Measurements from ENCODE around the gene FGD6.

Gene FGD6

DNA sequence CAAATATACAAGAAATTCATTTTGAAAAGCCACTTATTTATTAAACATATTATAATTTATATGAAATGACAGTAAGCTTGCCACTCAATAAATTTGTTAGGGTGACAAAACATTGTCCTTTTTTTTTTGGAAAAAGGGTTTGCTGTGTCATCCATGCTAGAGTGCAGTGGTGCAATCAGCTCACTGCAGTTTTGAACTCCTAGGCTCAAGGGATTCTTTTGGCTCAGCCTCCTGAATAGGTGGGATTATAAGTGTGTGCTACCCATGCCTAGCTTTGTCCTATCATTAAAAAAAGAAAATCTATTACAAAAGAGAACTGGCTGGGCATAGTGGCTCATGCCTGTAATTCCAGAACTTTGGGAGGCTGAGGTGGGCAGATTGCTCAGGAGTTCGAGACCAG is 66.8 kb downstream of the FGD6 start:
- Histone ChIP-seq H3K4me1 (ENCODE audit: control insufficient read depth in 1 of 2, insufficient read depth in 2 of 2, low read length in 2 of 2) (no peaks in the 10 kb centered on the region), H3K18ac (ENCODE audit: low read length) (no peak overlapping the region), H2BK5ac (ENCODE audit: low read depth, low read length, poor library complexity) (no peak overlapping the region), H3K14ac (ENCODE audit: low read length) (no peak overlapping the region), H2AK5ac (ENCODE audit: low read length) (no peak overlapping the region), H4K8ac (ENCODE audit: low read depth, low read length) (no peak overlapping the region), H4K12ac (ENCODE audit: low read depth, low read length) (no peak overlapping the region), H3K23ac (ENCODE audit: low read length) (no peak overlapping the region), H3K36me3 (ENCODE audit: control insufficient read depth in 1 of 2, insufficient read depth in 2 of 2, low read length in 2 of 2) (peaks cover 10 to 13% of the 10 kb centered on the region in 2 experiments), H2AFZ (ENCODE audit: insufficient read depth, low read length, poor library complexity) (no peak overlapping the region), H2BK12ac (ENCODE audit: low read length) (no peak overlapping the region), H4K91ac (ENCODE audit: low read depth, low read length) (no peak overlapping the region), H3K9me3 (ENCODE audit: insufficient read depth, low read depth, low read length) (no peaks in the 10 kb centered on the region), H3K27me3 (ENCODE audit: insufficient read depth, low read length) (no peaks in the 10 kb centered on the region), H3K4me3 (ENCODE audit: low read depth, low read length) (no peak overlapping the region), H3K79me2 (ENCODE audit: control insufficient read depth, insufficient read depth, low read length, poor library complexity) (no peaks in the 10 kb centered on the region), H3K9ac (ENCODE audit: low read length) (no peak overlapping the region), H2BK120ac (ENCODE audit: insufficient read depth, low read length, poor library complexity) (no peak overlapping the region), H3K79me1 (ENCODE audit: low read length) (no peaks in the 10 kb centered on the region), H3K4ac (ENCODE audit: low read depth, low read length) (no peak overlapping the region), H3K27ac (ENCODE audit: low read depth, low read length) (no peak overlapping the region), H3K4me2 (ENCODE audit: low read length) (no peak overlapping the region)
- WGBS (ENCODE audit: extremely low coverage, insufficient coverage, insufficient read length): no CpG with 5 or more reads among the region's 1 CpG
- DNase-seq: no peak

DNA sequence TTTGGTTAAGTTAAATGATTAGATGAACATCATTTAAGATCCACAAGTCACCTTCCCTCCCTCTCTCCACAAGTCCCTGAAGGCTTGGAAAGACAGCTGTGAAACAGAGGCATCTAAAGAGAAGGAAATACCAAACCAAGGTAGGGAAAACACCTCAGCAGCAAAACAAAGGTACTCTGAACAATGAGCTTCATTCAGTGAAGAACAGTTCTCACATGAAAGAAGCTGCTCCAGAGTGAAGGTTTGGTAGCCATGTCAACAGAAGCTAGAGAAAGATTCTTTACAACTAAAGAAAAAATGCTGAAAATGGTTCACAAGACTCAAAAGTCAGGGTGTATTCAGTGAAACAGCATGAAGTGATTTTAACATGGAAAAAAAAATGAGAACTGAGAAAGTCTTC is 69.4 kb downstream of the FGD6 start:
- no peak overlapping the region for H2AK5ac ChIP-seq (ENCODE audit: low read length)

GRCh38 chr12:95146769-95147168 is 70.5 kb downstream of the FGD6 start:
- Histone ChIP-seq H3K9me3 (ENCODE audit: insufficient read depth, low read depth, low read length) (no peaks in the 10 kb centered on the region), H2BK5ac (ENCODE audit: low read depth, low read length, poor library complexity) (no peak overlapping the region), H4K12ac (ENCODE audit: low read depth, low read length) (no peak overlapping the region), H4K8ac (ENCODE audit: low read depth, low read length) (no peak overlapping the region), H3K14ac (ENCODE audit: low read length) (no peak overlapping the region), H3K27me3 (ENCODE audit: insufficient read depth, low read length) (no peaks in the 10 kb centered on the region), H3K36me3 (ENCODE audit: control insufficient read depth in 1 of 2, insufficient read depth in 2 of 2, low read length in 2 of 2) (peaks cover 6 to 13% of the 10 kb centered on the region in 2 experiments), H3K9ac (ENCODE audit: low read length) (no peak overlapping the region), H3K4me1 (ENCODE audit: control insufficient read depth in 1 of 2, insufficient read depth in 2 of 2, low read length in 2 of 2) (peaks cover 0 to 4% of the 10 kb centered on the region in 2 experiments), H2AFZ (ENCODE audit: insufficient read depth, low read length, poor library complexity) (no peak overlapping the region), H3K4ac (ENCODE audit: low read depth, low read length) (no peak overlapping the region), H3K18ac (ENCODE audit: low read length) (no peak overlapping the region), H3K79me1 (ENCODE audit: low read length) (no peaks in the 10 kb centered on the region), H3K4me3 (ENCODE audit: low read depth, low read length) (no peak overlapping the region), H3K23ac (ENCODE audit: low read length) (peak overlapping the region; percentile 81), H2BK12ac (ENCODE audit: low read length) (no peak overlapping the region), H3K27ac (ENCODE audit: low read depth, low read length) (no peak overlapping the region), H2AK5ac (ENCODE audit: low read length) (no peak overlapping the region), H2BK120ac (ENCODE audit: insufficient read depth, low read length, poor library complexity) (no peak overlapping the region), H3K79me2 (ENCODE audit: control insufficient read depth, insufficient read depth, low read length, poor library complexity) (no peaks in the 10 kb centered on the region), H4K91ac (ENCODE audit: low read depth, low read length) (no peak overlapping the region), H3K4me2 (ENCODE audit: low read length) (no peak overlapping the region)
- DNase-seq: no peak
- no CpG with 5 or more reads among the region's 1 CpG for WGBS (ENCODE audit: extremely low coverage, insufficient coverage, insufficient read length)

More for the DNA sequence above, 69.4 kb downstream of the FGD6 start:
- Histone ChIP-seq H3K27me3 (ENCODE audit: insufficient read depth, low read length) (no peaks in the 10 kb centered on the region), H4K12ac (ENCODE audit: low read depth, low read length) (no peak overlapping the region), H3K79me1 (ENCODE audit: low read length) (no peaks in the 10 kb centered on the region), H3K79me2 (ENCODE audit: control insufficient read depth, insufficient read depth, low read length, poor library complexity) (no peaks in the 10 kb centered on the region), H3K27ac (ENCODE audit: low read depth, low read length) (no peak overlapping the region), H3K4me3 (ENCODE audit: low read depth, low read length) (no peak overlapping the region), H3K4me1 (ENCODE audit: control insufficient read depth in 1 of 2, insufficient read depth in 2 of 2, low read length in 2 of 2) (peaks cover 0 to 4% of the 10 kb centered on the region in 2 experiments), H2BK12ac (ENCODE audit: low read length) (no peak overlapping the region), H2BK120ac (ENCODE audit: insufficient read depth, low read length, poor library complexity) (no peak overlapping the region), H4K8ac (ENCODE audit: low read depth, low read length) (no peak overlapping the region), H3K14ac (ENCODE audit: low read length) (no peak overlapping the region), H3K23ac (ENCODE audit: low read length) (no peak overlapping the region), H2AFZ (ENCODE audit: insufficient read depth, low read length, poor library complexity) (no peak overlapping the region), H3K4ac (ENCODE audit: low read depth, low read length) (no peak overlapping the region), H3K36me3 (ENCODE audit: control insufficient read depth in 1 of 2, insufficient read depth in 2 of 2, low read length in 2 of 2) (peaks cover 6 to 13% of the 10 kb centered on the region in 2 experiments), H2BK5ac (ENCODE audit: low read depth, low read length, poor library complexity) (no peak overlapping the region), H3K9ac (ENCODE audit: low read length) (no peak overlapping the region), H3K9me3 (ENCODE audit: insufficient read depth, low read depth, low read length) (no peaks in the 10 kb centered on the region), H3K18ac (ENCODE audit: low read length) (no peak overlapping the region), H3K4me2 (ENCODE audit: low read length) (no peak overlapping the region), H4K91ac (ENCODE audit: low read depth, low read length) (no peak overlapping the region)
- DNase-seq: no peak

GRCh38 chr12:95143621-95144205 is 73.6 kb downstream of the FGD6 start:
- Histone ChIP-seq H3K27me3 (ENCODE audit: insufficient read depth, low read length) (no peaks in the 10 kb centered on the region), H2BK120ac (ENCODE audit: insufficient read depth, low read length, poor library complexity) (no peak overlapping the region), H3K27ac (ENCODE audit: low read depth, low read length) (no peak overlapping the region), H3K4me1 (ENCODE audit: control insufficient read depth in 1 of 2, insufficient read depth in 2 of 2, low read length in 2 of 2) (peaks cover 0 to 4% of the 10 kb centered on the region in 2 experiments), H3K9ac (ENCODE audit: low read length) (no peak overlapping the region), H3K4me3 (ENCODE audit: low read depth, low read length) (no peak overlapping the region), H3K79me2 (ENCODE audit: control insufficient read depth, insufficient read depth, low read length, poor library complexity) (no peaks in the 10 kb centered on the region), H4K12ac (ENCODE audit: low read depth, low read length) (no peak overlapping the region), H4K8ac (ENCODE audit: low read depth, low read length) (no peak overlapping the region), H3K18ac (ENCODE audit: low read length) (no peak overlapping the region), H2BK5ac (ENCODE audit: low read depth, low read length, poor library complexity) (no peak overlapping the region), H3K14ac (ENCODE audit: low read length) (no peak overlapping the region), H2AFZ (ENCODE audit: insufficient read depth, low read length, poor library complexity) (no peak overlapping the region), H3K23ac (ENCODE audit: low read length) (no peak overlapping the region), H3K4me2 (ENCODE audit: low read length) (no peak overlapping the region), H3K9me3 (ENCODE audit: insufficient read depth, low read depth, low read length) (no peaks in the 10 kb centered on the region), H2BK12ac (ENCODE audit: low read length) (no peak overlapping the region), H2AK5ac (ENCODE audit: low read length) (no peak overlapping the region), H3K79me1 (ENCODE audit: low read length) (no peaks in the 10 kb centered on the region), H4K91ac (ENCODE audit: low read depth, low read length) (no peak overlapping the region), H3K36me3 (ENCODE audit: control insufficient read depth in 1 of 2, insufficient read depth in 2 of 2, low read length in 2 of 2) (peaks cover 4 to 16% of the 10 kb centered on the region in 2 experiments), H3K4ac (ENCODE audit: low read depth, low read length) (no peak overlapping the region)
- no CpG with 5 or more reads among the region's 3 CpGs for WGBS (ENCODE audit: extremely low coverage, insufficient coverage, insufficient read length)
- no peak for DNase-seq
